Measurements from ENCODE around the gene TBC1D8. TPM values are rescaled to one million over a fixed set of nuclear protein-coding genes. Genes with fewer than 3 reads are reported as not detected.
A peak's percentile ranks its signal among the peaks of the same experiment; 100 is the strongest.

TBC1D8 gene
- total RNA-seq, 4 donors from 2014 or later, result 19.5 to 46.9 (median 24.8) TPM

DNA sequence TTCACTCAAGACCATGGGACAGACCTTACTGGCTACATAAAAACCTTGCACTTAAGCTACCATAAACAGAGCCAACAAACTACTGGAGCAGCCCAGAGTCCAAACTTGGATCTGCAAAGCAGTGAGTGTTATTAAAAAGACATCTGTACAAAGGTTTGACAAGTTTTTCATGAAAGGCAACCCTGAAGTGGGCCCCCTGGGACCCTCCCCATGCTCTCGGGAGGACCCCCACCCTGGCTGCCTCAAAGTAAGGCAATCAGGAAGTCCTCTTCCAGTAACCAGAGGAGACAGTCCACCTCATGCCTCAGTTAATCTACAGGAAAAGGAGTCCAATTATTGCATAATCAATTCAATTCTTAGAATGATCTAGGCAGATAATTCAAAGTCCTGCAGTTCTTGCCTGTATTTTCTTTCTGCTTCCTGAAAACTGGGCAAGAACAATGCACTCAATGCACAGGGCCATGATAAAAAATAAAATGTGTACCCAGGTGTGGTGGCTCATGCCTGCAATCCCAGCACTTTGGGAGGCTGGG is 69.7 kb downstream of the TBC1D8 start:
- peaks cover 0 to 29% (median 0%) of the 10 kb centered on the region in 3 donors for H3K36me3 ChIP-seq
- TF ChIP-seq CTCF (IDR thresholded peaks at IDR 0.05) (no peak), POLR2A (IDR thresholded peaks at IDR 0.05) (no peak)
- no peak overlapping the region for H3K4me3 ChIP-seq
- no peak for DNase-seq
- H3K27me3 ChIP-seq, result no peaks in the 10 kb centered on the region
- H3K4me1 ChIP-seq, result peaks cover 0 to 4% (median 0%) of the 10 kb centered on the region in 3 donors
- H3K27ac ChIP-seq, result no peak overlapping the region
- no peaks in the 10 kb centered on the region for H3K9me3 ChIP-seq
- 75% methylated on average over 1 of the region's 1 CpG; no CpG with 5 or more reads in 1 of the 2 donors for WGBS, 2 donors
- intact Hi-C loops (cut with DNase I), result no loop called here

- H3K36me3 ChIP-seq, result peaks cover 0 to 27% (median 0%) of the 10 kb centered on the region in 3 donors
- DNase-seq, result no peak
- no peaks in the 10 kb centered on the region for H3K9me3 ChIP-seq
- H3K27ac ChIP-seq, result no peak overlapping the region
- peaks cover 0 to 7% (median 0%) of the 10 kb centered on the region in 3 donors for H3K4me1 ChIP-seq
- WGBS, 2 donors, result 92 to 93% methylated on average over 12 to 14 of the region's 14 CpGs
- no peak overlapping the region for H3K4me3 ChIP-seq
- intact Hi-C loops (cut with DNase I), result no loop called here
- TF ChIP-seq CTCF (IDR thresholded peaks at IDR 0.05) (no peak), POLR2A (IDR thresholded peaks at IDR 0.05) (no peak)
- H3K27me3 ChIP-seq, result no peaks in the 10 kb centered on the region
Observed at GRCh38 chr2:101080211-101081068, 70.7 kb downstream of the TBC1D8 start.

GRCh38 chr2:101076581-101076980 is 74.6 kb downstream of the TBC1D8 start:
- Histone ChIP-seq H3K4me1 (peaks cover 0 to 7% (median 0%) of the 10 kb centered on the region in 3 donors), H3K36me3 (peaks cover 0 to 15% (median 0%) of the 10 kb centered on the region in 3 donors), H3K27ac (no peak overlapping the region), H3K4me3 (no peak overlapping the region), H3K9me3 (peaks cover 0 to 6% (median 0%) of the 10 kb centered on the region in 3 donors), H3K27me3 (no peaks in the 10 kb centered on the region)
- intact Hi-C loops (cut with DNase I), result no loop called here
- WGBS, 2 donors, result 55 to 65% methylated on average over 2 of the region's 2 CpGs
- TF ChIP-seq POLR2A (IDR thresholded peaks at IDR 0.05), result no peak
- no peak for TF ChIP-seq CTCF (IDR thresholded peaks at IDR 0.05)
- no peak for DNase-seq

GRCh38 chr2:101064868-101065549 is 86.2 kb downstream of the TBC1D8 start:
- 32 to 34% methylated on average over 4 of the region's 4 CpGs for WGBS, 2 donors
- intact Hi-C loops (cut with DNase I), result no loop called here
- Histone ChIP-seq H3K4me1 (peaks cover 8 to 41% (median 14%) of the 10 kb centered on the region in 3 donors), H3K27ac (peak overlapping the region; percentile 40 to 83 (median 79)), H3K36me3 (no peaks in the 10 kb centered on the region), H3K4me3 (no peak overlapping the region), H3K27me3 (no peaks in the 10 kb centered on the region), H3K9me3 (no peaks in the 10 kb centered on the region)
- TF ChIP-seq CTCF (IDR thresholded peaks at IDR 0.05), result no peak
- TF ChIP-seq POLR2A (IDR thresholded peaks at IDR 0.05), result no peak
- DNase-seq, result no peak

- DNase-seq, result no peak
- intact Hi-C loops (cut with DNase I), result no loop called here
- H3K9me3 ChIP-seq, result no peaks in the 10 kb centered on the region
- no peak overlapping the region for H3K4me3 ChIP-seq
- WGBS, 2 donors, result 92 to 93% methylated on average over 3 of the region's 3 CpGs
- TF ChIP-seq CTCF (IDR thresholded peaks at IDR 0.05) (no peak), POLR2A (IDR thresholded peaks at IDR 0.05) (no peak)
- H3K27me3 ChIP-seq, result no peaks in the 10 kb centered on the region
- H3K36me3 ChIP-seq, result no peaks in the 10 kb centered on the region
- H3K27ac ChIP-seq, result peak overlapping the region; percentile 40 to 83 (median 79)
- H3K4me1 ChIP-seq, result peaks cover 8 to 41% (median 14%) of the 10 kb centered on the region in 3 donors
Observed at GRCh38 chr2:101064505-101064867, 86.7 kb downstream of the TBC1D8 start.

All from esophagus squamous epithelium (tissue), 5 donors.